HCT116 (cell line): ENCODE measurements around the gene MYO1E. TPM values are rescaled to one million over a fixed set of nuclear protein-coding genes. Genes with fewer than 3 reads are reported as not detected.

ENCODE experiments used
- ATAC-seq: fragments of 200-7000 bp; cut with Tn5 transposase; 2 replicates; pipeline ENCODE4 v1.9.1; 2020; ENCODE audit warnings: mild to moderate bottlenecking, moderate library complexity
- BruUV-seq: library from RNA; stranded (reverse); fragments of 400-500 nt; replicated peaks from 2 replicates; lab custom pipeline; 2021; lab: Mats Ljungman, UMichigan
- CTCF ChIA-PET: fragments of 300-600 bp; sonication (Branson Sonifier 250); formaldehyde crosslinking; loops from one replicate; lab custom pipeline; 2021; ENCODE audit warnings: antibody characterized with exemption; lab: Charles Lee
- POLR2A ChIA-PET: fragments of 300-600, 350-600 bp; sonication (Branson Sonifier 250); formaldehyde crosslinking; loops from one replicate; lab custom pipeline; 2021; ENCODE audit warnings: antibody characterized with exemption; lab: Charles Lee
- RAD21 ChIA-PET, 2 experiments: fragments of 300-600 bp; sonication (Branson Sonifier 250); formaldehyde crosslinking; loops; one replicate each; lab custom pipeline; 2023; ENCODE audit warnings: low total read pairs in 2 of 2; ENCODE audit not compliant: uncharacterized antibody in 2 of 2, unreplicated experiment in 2 of 2, low non-redundant PET in 1 of 2; lab: Charles Lee
- DNase-seq: peaks from one replicate; pipeline ENCODE4 v3.0.0-alpha.2; 2010; ENCODE audit warnings: low read depth, low spot score
- H2AFZ ChIP-seq: fragments of 200-600 bp; shearing (Covaris generic), sonication (generic); 2 replicates; pipeline ENCODE4 v1.6.1; 2017; ENCODE audit warnings: low read depth, mixed run types, mixed read lengths, antibody characterized with exemption, low read length; ENCODE audit not compliant: poor library complexity, severe bottlenecking
- H3K27ac ChIP-seq: 2 replicates; pipeline ENCODE4 v1.5.1; 2012; ENCODE audit warnings: low read depth, low read length
- H3K27me3 ChIP-seq: fragments of 200-600 bp; sonication (generic); 2 replicates; pipeline ENCODE4 v1.6.1; 2016; ENCODE audit warnings: mixed run types, low read length, mixed read lengths; ENCODE audit not compliant: insufficient read depth
- H3K36me3 ChIP-seq, 2 experiments: fragments of 200-500 bp in 1 of 2; fragments of 200-600 bp in 1 of 2; sonication (Bioruptor generic) in 1 of 2; sonication (generic) in 1 of 2; 2 replicates each; pipeline versions ENCODE4 v1.5.1 to v1.6.1; 2014 to 2016; ENCODE audit warnings: low read length in 2 of 2, inconsistent platforms in 1 of 2, mixed read lengths in 1 of 2, mixed run types in 1 of 2; ENCODE audit not compliant: insufficient read depth in 2 of 2, control insufficient read depth in 1 of 2
- H3K4me1 ChIP-seq, 2 experiments: fragments of 200-600 bp in 1 of 2; sonication (generic) in 1 of 2; 2 replicates each; pipeline versions ENCODE4 v1.5.1 to v1.6.1; 2012 to 2017; ENCODE audit warnings: low read length in 2 of 2, inconsistent platforms in 1 of 2, mild to moderate bottlenecking in 1 of 2, mixed read lengths in 1 of 2, mixed run types in 1 of 2, moderate library complexity in 1 of 2; ENCODE audit not compliant: insufficient read depth in 2 of 2, control insufficient read depth in 1 of 2
- H3K4me2 ChIP-seq: fragments of 200-600 bp; sonication (generic); 2 replicates; pipeline ENCODE4 v1.6.1; 2017; ENCODE audit warnings: mixed run types, low read length, mixed read lengths
- H3K4me3 ChIP-seq, 2 experiments: fragments of 200-600 bp in 1 of 2; sonication (generic) in 1 of 2; replicated peaks in 1 of 2; 2 replicates each; pipeline ENCODE4 v1.5.1; 2011 to 2016; ENCODE audit warnings: low read length in 2 of 2, control low read depth in 1 of 2, low read depth in 1 of 2, mild to moderate bottlenecking in 1 of 2, mixed read lengths in 1 of 2, mixed run types in 1 of 2
- H3K79me2 ChIP-seq: fragments of 200-600 bp; sonication (generic); 2 replicates; pipeline ENCODE4 v1.6.1; 2017; ENCODE audit warnings: mild to moderate bottlenecking, mixed run types, low read length, moderate library complexity, mixed read lengths; ENCODE audit not compliant: insufficient read depth
- H3K9ac ChIP-seq: fragments of 200-600 bp; sonication (generic); 2 replicates; pipeline ENCODE4 v1.6.1; 2016; ENCODE audit warnings: low read length, mixed read lengths
- H3K9me2 ChIP-seq: fragments of 200-600 bp; sonication (generic), shearing (Covaris generic); 2 replicates; pipeline ENCODE4 v1.6.1; 2017; ENCODE audit warnings: mixed run types, mild to moderate bottlenecking, moderate library complexity; ENCODE audit not compliant: insufficient read depth
- H3K9me3 ChIP-seq, 2 experiments: fragments of 200-500 bp in 1 of 2; fragments of 200-600 bp in 1 of 2; sonication (Bioruptor generic) in 1 of 2; sonication (generic) in 1 of 2; 2 replicates each; pipeline ENCODE4 v1.6.1; 2014 to 2017; ENCODE audit warnings: low read length in 2 of 2, mixed read lengths in 2 of 2, inconsistent platforms in 1 of 2, low read depth in 1 of 2, mild to moderate bottlenecking in 1 of 2, mixed run types in 1 of 2, moderate library complexity in 1 of 2; ENCODE audit not compliant: control insufficient read depth in 1 of 2, insufficient read depth in 1 of 2
- H4K20me1 ChIP-seq: fragments of 200-600 bp; sonication (generic), shearing (Covaris generic); 2 replicates; pipeline ENCODE4 v1.6.1; 2017; ENCODE audit warnings: mixed run types, mild to moderate bottlenecking, moderate library complexity; ENCODE audit not compliant: insufficient read depth
- EGR1 ChIP-seq: IDR thresholded peaks from 2 replicates; pipeline ENCODE4 v1.6.1; 2012; ENCODE audit warnings: low read depth
- ELF1 ChIP-seq: IDR thresholded peaks from 2 replicates; pipeline ENCODE4 v1.6.1; 2012; ENCODE audit warnings: low read depth, borderline replicate concordance
- EZH2 ChIP-seq: fragments of 200-600 bp; sonication (generic); IDR thresholded peaks from 2 replicates; pipeline ENCODE4 v1.6.1; 2017; ENCODE audit warnings: antibody characterized with exemption, mixed run types
- JUND ChIP-seq: IDR thresholded peaks from 2 replicates; pipeline ENCODE4 v1.6.1; 2012
- MAX ChIP-seq: IDR thresholded peaks from 2 replicates; pipeline ENCODE4 v1.6.1; 2012
- POLR2A ChIP-seq: IDR thresholded peaks from 2 replicates; pipeline ENCODE4 v1.7.0; 2011; ENCODE audit warnings: borderline replicate concordance; ENCODE audit not compliant: insufficient read depth, insufficient read length; ENCODE audit errors: extremely low read depth
- REST ChIP-seq: IDR thresholded peaks from 2 replicates; pipeline ENCODE4 v1.6.1; 2012; ENCODE audit warnings: low read depth
- YY1 ChIP-seq: IDR thresholded peaks from 2 replicates; pipeline ENCODE4 v1.6.1; 2011; ENCODE audit warnings: low read length, low read depth, moderate library complexity, mild to moderate bottlenecking; ENCODE audit not compliant: insufficient replicate concordance; ENCODE audit errors: extremely low read depth
- ZNF274 ChIP-seq: fragments of 200-500 bp; sonication (Bioruptor generic); IDR thresholded peaks from 2 replicates; pipeline ENCODE4 v1.6.1; 2014; ENCODE audit warnings: mild to moderate bottlenecking, low read depth, low read length, inconsistent platforms
- intact Hi-C: fragments of 100-400 bp; cut with micrococcal nuclease; formaldehyde crosslinking; loops from 2 replicates; pipeline ENCODE4 v1.10.0; 2022
- total RNA-seq: library from RNA; stranded (reverse); gene quantifications from one replicate; pipeline ENCODE4 v1.2.1, GENCODE V29; 2021; ENCODE audit not compliant: unreplicated experiment

MYO1E gene
- total RNA-seq, 1 experiment from 2014 or later: 182 TPM

DNA sequence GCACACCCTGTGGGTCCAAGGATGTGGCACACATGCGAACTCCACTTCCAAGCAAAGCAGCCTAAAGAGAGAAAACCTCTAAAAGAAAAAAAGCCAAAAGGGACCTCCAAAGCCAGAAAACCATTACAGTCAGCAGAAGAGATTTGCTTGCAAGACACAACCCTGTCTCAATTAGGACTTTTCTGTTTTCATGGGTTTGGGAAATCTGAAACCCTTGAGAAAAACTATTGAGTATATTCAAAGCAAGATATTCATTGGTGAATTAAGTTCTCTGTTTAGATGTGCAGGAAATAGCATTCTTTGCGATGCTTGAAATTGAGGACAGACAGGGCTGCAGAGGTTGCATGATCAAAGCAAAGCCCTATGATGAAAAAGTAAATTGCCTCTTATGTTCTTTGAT, 176.3 kb downstream of the MYO1E start:
- ChIA-PET CTCF (interaction anchor here (0.9 kb wide), 1 partner anchor 64 kb away, joined by 3 read pairs; no protein-coding TSS in a partner anchor), POLR2A (no interaction called here), RAD21 (no interaction called here)
- TF ChIP-seq EGR1: no peak
- no peak for TF ChIP-seq EZH2
- TF ChIP-seq ZNF274: no peak
- no peak for TF ChIP-seq REST
- TF ChIP-seq POLR2A: no peak
- no peak for TF ChIP-seq MAX
- no peak for TF ChIP-seq YY1
- TF ChIP-seq ELF1: no peak
- no peak for TF ChIP-seq JUND
- intact Hi-C loops: no loop called here
- no peak overlapping the region for H3K4me2 ChIP-seq
- ATAC-seq (no peak), DNase-seq (no peak)
- no peak overlapping the region for H2AFZ ChIP-seq
- no peaks in the 10 kb centered on the region for H3K9me3 ChIP-seq
- no peak overlapping the region for H3K9ac ChIP-seq
- H3K4me1 ChIP-seq: peaks cover 21 to 36% of the 10 kb centered on the region in 2 experiments
- no peaks in the 10 kb centered on the region for H3K79me2 ChIP-seq
- no peaks in the 10 kb centered on the region for H4K20me1 ChIP-seq
- peaks cover 11 to 15% of the 10 kb centered on the region in 2 experiments; a peak in 3 of 4 replicates for H3K36me3 ChIP-seq
- no peak overlapping the region for H3K4me3 ChIP-seq
- H3K27me3 ChIP-seq: no peaks in the 10 kb centered on the region
- no peak overlapping the region for H3K27ac ChIP-seq
- no peaks in the 10 kb centered on the region for H3K9me2 ChIP-seq
- no TSS peak for BruUV-seq
